ENCODE data around the gene INIP.

Gene INIP

GRCh38 chr9:112669326-112669725 lies 48.6 kb downstream of the INIP start:
- Histone ChIP-seq H3K36me3 (replicated peaks) (no peaks in the 10 kb centered on the region), H3K27me3 (replicated peaks) (no peaks in the 10 kb centered on the region), H3K27ac (no peak overlapping the region), H3K4me3 (ENCODE audit: low read depth, low read length) (no peak overlapping the region)
- no peak for TF ChIP-seq CTCF (IDR thresholded peaks at IDR 0.05; ENCODE audit: low read depth, low read length, missing control alignments)
- DNase-seq = no peak
- in situ Hi-C loops (cut with HindIII; ENCODE audit: low pct_ligation_motif_present, low sequenced_read_pairs) = no loop called here

GRCh38 chr9:112665347-112665746 lies 52.6 kb downstream of the INIP start:
- in situ Hi-C loops (cut with HindIII; ENCODE audit: low pct_ligation_motif_present, low sequenced_read_pairs) = no loop called here
- Histone ChIP-seq H3K27me3 (replicated peaks) (no peaks in the 10 kb centered on the region), H3K36me3 (replicated peaks) (no peaks in the 10 kb centered on the region), H3K4me3 (ENCODE audit: low read depth, low read length) (no peak overlapping the region), H3K27ac (no peak overlapping the region)
- peak; percentile 33 for TF ChIP-seq CTCF (IDR thresholded peaks at IDR 0.05; ENCODE audit: low read depth, low read length, missing control alignments)
- DNase-seq = no peak

- no peaks in the 10 kb centered on the region for H3K27me3 ChIP-seq (replicated peaks)
- H3K4me3 ChIP-seq (ENCODE audit: low read depth, low read length) = no peak overlapping the region
- peak; percentile 14 for DNase-seq
- TF ChIP-seq CTCF (IDR thresholded peaks at IDR 0.05; ENCODE audit: low read depth, low read length, missing control alignments) = no peak
- no peak overlapping the region for H3K27ac ChIP-seq
- no peaks in the 10 kb centered on the region for H3K36me3 ChIP-seq (replicated peaks)
- in situ Hi-C loops (cut with HindIII; ENCODE audit: low pct_ligation_motif_present, low sequenced_read_pairs) = no loop called here
These were observed 53.4 kb downstream of the INIP start for GRCh38 chr9:112664531-112664930.

GRCh38 chr9:112663681-112664080 lies 54.2 kb downstream of the INIP start:
- DNase-seq = no peak
- Histone ChIP-seq H3K36me3 (replicated peaks) (no peaks in the 10 kb centered on the region), H3K4me3 (ENCODE audit: low read depth, low read length) (no peak overlapping the region), H3K27ac (no peak overlapping the region), H3K27me3 (replicated peaks) (no peaks in the 10 kb centered on the region)
- TF ChIP-seq CTCF (IDR thresholded peaks at IDR 0.05; ENCODE audit: low read depth, low read length, missing control alignments) = no peak
- in situ Hi-C loops (cut with HindIII; ENCODE audit: low pct_ligation_motif_present, low sequenced_read_pairs) = no loop called here

- no peak for DNase-seq
- TF ChIP-seq CTCF (IDR thresholded peaks at IDR 0.05; ENCODE audit: low read depth, low read length, missing control alignments) = no peak
- no peak overlapping the region for H3K4me3 ChIP-seq (ENCODE audit: low read depth, low read length)
- in situ Hi-C loops (cut with HindIII; ENCODE audit: low pct_ligation_motif_present, low sequenced_read_pairs) = no loop called here
- H3K27me3 ChIP-seq (replicated peaks) = no peaks in the 10 kb centered on the region
- H3K36me3 ChIP-seq (replicated peaks) = no peaks in the 10 kb centered on the region
- H3K27ac ChIP-seq = no peak overlapping the region
These were observed 58.0 kb downstream of the INIP start for GRCh38 chr9:112659906-112660305.

GRCh38 chr9:112655668-112656067 lies 62.2 kb downstream of the INIP start:
- no peak for TF ChIP-seq CTCF (IDR thresholded peaks at IDR 0.05; ENCODE audit: low read depth, low read length, missing control alignments)
- Histone ChIP-seq H3K4me3 (ENCODE audit: low read depth, low read length) (no peak overlapping the region), H3K36me3 (replicated peaks) (no peaks in the 10 kb centered on the region), H3K27ac (no peak overlapping the region), H3K27me3 (replicated peaks) (no peaks in the 10 kb centered on the region)
- DNase-seq = no peak
- in situ Hi-C loops (cut with HindIII; ENCODE audit: low pct_ligation_motif_present, low sequenced_read_pairs) = no loop called here

Measured in brain microvascular endothelial cell (primary cell).